Caco-2 (cell line): ENCODE results near the gene SPINK1. TPM values are rescaled to one million over a fixed set of nuclear protein-coding genes. Genes with fewer than 3 reads are reported as not detected.

ENCODE experiments used
- BruUV-seq: library from RNA; stranded (reverse); fragments of 400-500 nt; replicated peaks from 2 replicates; lab custom pipeline; 2021; lab: Mats Ljungman, UMichigan
- CTCF ChIA-PET: fragments of 300-600 bp; sonication (Branson Sonifier 250); formaldehyde crosslinking; loops from one replicate; lab custom pipeline; 2022; ENCODE audit warnings: antibody characterized with exemption; lab: Charles Lee
- POLR2A ChIA-PET: fragments of 300-600 bp; sonication (Branson Sonifier 250); formaldehyde crosslinking; loops from one replicate; lab custom pipeline; 2022; ENCODE audit warnings: antibody characterized with exemption; lab: Charles Lee
- DNase-seq, 2 experiments: peaks; one replicate each; pipeline versions ENCODE4 v3.0.0 to v3.0.0-alpha.2; 2020 to 2022
- H3K27me3 ChIP-seq: replicated peaks from 2 replicates; pipeline ENCODE4 v1.6.0; 2011; ENCODE audit warnings: low read length; ENCODE audit not compliant: control insufficient read depth, insufficient read depth
- H3K36me3 ChIP-seq: 2 replicates; pipeline ENCODE4 v1.5.1; 2011; ENCODE audit warnings: low read length; ENCODE audit not compliant: control insufficient read depth, insufficient read depth
- H3K4me1 ChIP-seq: fragments of 250-450 bp; sonication (Bioruptor Pico); 2 replicates; pipeline ENCODE4 v1.5.1; 2020; ENCODE audit warnings: mild to moderate bottlenecking
- H3K4me3 ChIP-seq: 2 replicates; pipeline ENCODE4 v1.5.1; 2011; ENCODE audit warnings: low read depth, mild to moderate bottlenecking, control low read depth, low read length
- H3K9me3 ChIP-seq: fragments of 250-450 bp; sonication (Bioruptor Pico); 2 replicates; pipeline ENCODE4 v1.5.1; 2020; ENCODE audit warnings: mild to moderate bottlenecking, moderate library complexity
- H3K27ac Mint-ChIP-seq: one replicate; pipeline ENCODE4 v1.8.0; 2022; ENCODE audit warnings: mixed read lengths; ENCODE audit not compliant: unreplicated experiment
- H3K27me3 Mint-ChIP-seq: one replicate; pipeline ENCODE4 v1.8.0; 2022; ENCODE audit warnings: mixed read lengths; ENCODE audit not compliant: insufficient read depth, unreplicated experiment
- H3K36me3 Mint-ChIP-seq: one replicate; pipeline ENCODE4 v1.8.0; 2022; ENCODE audit warnings: mild to moderate bottlenecking, mixed read lengths; ENCODE audit not compliant: insufficient read depth, unreplicated experiment
- H3K4me1 Mint-ChIP-seq: one replicate; pipeline ENCODE4 v1.8.0; 2022; ENCODE audit warnings: low read depth, mixed read lengths; ENCODE audit not compliant: unreplicated experiment
- H3K4me3 Mint-ChIP-seq: one replicate; pipeline ENCODE4 v1.8.0; 2022; ENCODE audit warnings: mild to moderate bottlenecking, moderate library complexity, mixed read lengths; ENCODE audit not compliant: unreplicated experiment
- H3K9me3 Mint-ChIP-seq: one replicate; pipeline ENCODE4 v1.8.0; 2022; ENCODE audit warnings: mixed read lengths; ENCODE audit not compliant: unreplicated experiment
- intact Hi-C: fragments of 100-400 bp; cut with micrococcal nuclease; formaldehyde crosslinking; loops from one replicate; pipeline ENCODE4 v1.10.0; 2022; ENCODE audit not compliant: unreplicated experiment
- total RNA-seq: library from RNA; stranded (reverse); gene quantifications from 2 replicates; pipeline ENCODE4 v1.2.3, GENCODE V29; 2022
- TF ChIP-seq, protein P1 (sequence below), 2 experiments: fragments of 200-600 bp in 1 of 2; IDR thresholded peaks; 1 replicate in 1 of 2; 2 replicates in 1 of 2; pipeline versions ENCODE4 v1.5.1 to v1.8.0; 2011 to 2022; ENCODE audit warnings: antibody characterized with exemption in 1 of 2, control low read depth in 1 of 2, inconsistent platforms in 1 of 2, low read depth in 1 of 2, low read length in 1 of 2, mild to moderate bottlenecking in 1 of 2, moderate library complexity in 1 of 2; ENCODE audit not compliant: insufficient read depth in 1 of 2, severe bottlenecking in 1 of 2, unreplicated experiment in 1 of 2

The SPINK1 gene
- total RNA-seq, 1 experiment from 2014 or later, result 1,916 TPM

DNA sequence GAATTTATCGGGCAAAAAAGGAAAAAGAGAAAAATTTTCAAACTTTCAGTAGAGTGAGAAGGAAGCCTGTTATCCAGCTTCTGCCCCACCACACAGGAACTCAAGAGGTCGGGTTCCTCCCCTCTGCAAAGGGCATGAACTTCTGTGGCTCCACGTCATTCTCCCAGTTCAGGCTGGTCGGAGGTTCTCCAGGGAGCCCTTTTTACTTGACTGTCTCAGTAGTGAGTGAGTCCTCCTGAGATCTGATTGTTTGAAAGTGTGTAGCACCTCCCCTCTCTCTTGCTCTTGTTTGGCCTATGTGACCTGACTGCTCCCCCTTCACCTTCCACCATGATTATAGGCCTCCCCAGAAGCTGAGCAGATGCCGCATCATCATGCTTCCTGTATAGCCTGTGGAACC is 9.7 kb downstream of the SPINK1 start:
- no TSS peak for BruUV-seq
- H3K36me3 ChIP-seq, result peaks cover 1% of the 10 kb centered on the region; the same call in 1 of the 2 replicates

DNA sequence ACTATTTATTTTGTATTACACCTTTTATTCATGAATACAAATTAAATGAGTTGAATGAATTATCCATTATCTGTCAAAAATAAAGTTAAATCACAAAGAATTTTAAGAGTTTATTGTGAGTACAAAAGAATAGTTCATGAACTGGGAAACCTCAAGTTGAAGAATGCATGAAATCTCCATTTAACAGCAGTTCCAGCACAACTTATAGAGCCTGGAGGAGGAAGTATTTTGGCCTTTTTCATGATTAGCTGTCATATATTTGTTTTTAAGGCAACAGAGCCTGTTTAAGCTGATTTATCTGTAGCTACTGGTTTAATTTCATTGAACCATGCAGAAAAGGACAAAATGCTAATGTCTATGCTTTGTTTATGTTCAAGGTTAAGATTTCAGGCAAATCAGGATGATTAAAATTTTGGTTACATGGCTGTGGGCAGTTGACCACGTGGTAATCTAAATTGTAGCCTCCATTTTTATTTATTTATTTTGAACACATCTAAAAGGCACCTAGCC is 12.2 kb downstream of the SPINK1 start:
- no peaks in the 10 kb centered on the region for H3K27me3 ChIP-seq
- Mint-ChIP-seq H3K27me3 (no peaks in the 10 kb centered on the region), H3K27ac (no peak overlapping the region), H3K4me3 (no peak overlapping the region), H3K4me1 (peaks cover 12% of the 10 kb centered on the region), H3K9me3 (no peaks in the 10 kb centered on the region), H3K36me3 (peaks cover 27% of the 10 kb centered on the region)
- no peaks in the 10 kb centered on the region for H3K9me3 ChIP-seq
- no peak for DNase-seq
- H3K4me3 ChIP-seq, result no peak overlapping the region
- H3K36me3 ChIP-seq, result 0 out of 2 replicates have a peak, but pooled peaks cover 1% of the 10 kb centered on the region
- ChIA-PET POLR2A (no interaction called here), CTCF (no interaction called here)
- intact Hi-C loops, result no loop called here
- H3K4me1 ChIP-seq, result peaks cover 10% of the 10 kb centered on the region; the same call in 1 of the 2 replicates
- TF ChIP-seq, protein P1, sequence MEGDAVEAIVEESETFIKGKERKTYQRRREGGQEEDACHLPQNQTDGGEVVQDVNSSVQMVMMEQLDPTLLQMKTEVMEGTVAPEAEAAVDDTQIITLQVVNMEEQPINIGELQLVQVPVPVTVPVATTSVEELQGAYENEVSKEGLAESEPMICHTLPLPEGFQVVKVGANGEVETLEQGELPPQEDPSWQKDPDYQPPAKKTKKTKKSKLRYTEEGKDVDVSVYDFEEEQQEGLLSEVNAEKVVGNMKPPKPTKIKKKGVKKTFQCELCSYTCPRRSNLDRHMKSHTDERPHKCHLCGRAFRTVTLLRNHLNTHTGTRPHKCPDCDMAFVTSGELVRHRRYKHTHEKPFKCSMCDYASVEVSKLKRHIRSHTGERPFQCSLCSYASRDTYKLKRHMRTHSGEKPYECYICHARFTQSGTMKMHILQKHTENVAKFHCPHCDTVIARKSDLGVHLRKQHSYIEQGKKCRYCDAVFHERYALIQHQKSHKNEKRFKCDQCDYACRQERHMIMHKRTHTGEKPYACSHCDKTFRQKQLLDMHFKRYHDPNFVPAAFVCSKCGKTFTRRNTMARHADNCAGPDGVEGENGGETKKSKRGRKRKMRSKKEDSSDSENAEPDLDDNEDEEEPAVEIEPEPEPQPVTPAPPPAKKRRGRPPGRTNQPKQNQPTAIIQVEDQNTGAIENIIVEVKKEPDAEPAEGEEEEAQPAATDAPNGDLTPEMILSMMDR (IDR thresholded peaks at IDR 0.05; ENCODE audit: insufficient read depth in 1 of 2, low read depth in 1 of 2, low read length in 1 of 2, severe bottlenecking in 1 of 2, unreplicated experiment in 1 of 2), result no peak
- BruUV-seq, result no TSS peak

More for the DNA sequence above, 9.7 kb downstream of the SPINK1 start:
- no peaks in the 10 kb centered on the region for H3K9me3 ChIP-seq
- H3K4me3 ChIP-seq, result no peak overlapping the region
- Mint-ChIP-seq H3K9me3 (no peaks in the 10 kb centered on the region), H3K27ac (no peak overlapping the region), H3K4me3 (no peak overlapping the region), H3K27me3 (no peaks in the 10 kb centered on the region), H3K4me1 (peaks cover 18% of the 10 kb centered on the region), H3K36me3 (peaks cover 49% of the 10 kb centered on the region)
- DNase-seq, result no peak
- POLR2A ChIA-PET, result no interaction called here
- intact Hi-C loops, result loop anchor here (1.0 kb wide), 2 partner anchors 146 to 193 kb away; no protein-coding TSS in a partner anchor
- no peaks in the 10 kb centered on the region for H3K27me3 ChIP-seq
- TF ChIP-seq, protein P1 (IDR thresholded peaks at IDR 0.05; ENCODE audit: insufficient read depth in 1 of 2, low read depth in 1 of 2, low read length in 1 of 2, severe bottlenecking in 1 of 2, unreplicated experiment in 1 of 2), result no peak
- H3K4me1 ChIP-seq, result peaks cover 15% of the 10 kb centered on the region; the same call in 1 of the 2 replicates
- CTCF ChIA-PET, result no interaction called here

GRCh38 chr5:147818290-147818689 is 13.2 kb downstream of the SPINK1 start:
- Histone ChIP-seq H3K36me3 (0 out of 2 replicates have a peak, but pooled peaks cover 1% of the 10 kb centered on the region), H3K27me3 (no peaks in the 10 kb centered on the region), H3K9me3 (no peaks in the 10 kb centered on the region), H3K4me3 (no peak overlapping the region), H3K4me1 (peaks cover 2% of the 10 kb centered on the region; the same call in 1 of the 2 replicates)
- TF ChIP-seq, protein P1 (IDR thresholded peaks at IDR 0.05; ENCODE audit: insufficient read depth in 1 of 2, low read depth in 1 of 2, low read length in 1 of 2, severe bottlenecking in 1 of 2, unreplicated experiment in 1 of 2), result no peak
- H3K9me3 Mint-ChIP-seq, result no peaks in the 10 kb centered on the region
- H3K4me3 Mint-ChIP-seq, result no peak overlapping the region
- no peaks in the 10 kb centered on the region for H3K27me3 Mint-ChIP-seq
- H3K36me3 Mint-ChIP-seq, result peaks cover 20% of the 10 kb centered on the region
- intact Hi-C loops, result no loop called here
- POLR2A ChIA-PET, result no interaction called here
- CTCF ChIA-PET, result interaction anchor here (0.6 kb wide), 1 partner anchor 41 kb away, joined by 3 read pairs; no protein-coding TSS in a partner anchor
- H3K27ac Mint-ChIP-seq, result no peak overlapping the region
- peaks cover 10% of the 10 kb centered on the region for H3K4me1 Mint-ChIP-seq
- DNase-seq, result no peak
- BruUV-seq, result no TSS peak
